Measurements from ENCODE around the gene RFC3.

GRCh38 chr13:33840402-33840801 lies 22.5 kb downstream of the RFC3 start:
- TF ChIP-seq, protein P1, sequence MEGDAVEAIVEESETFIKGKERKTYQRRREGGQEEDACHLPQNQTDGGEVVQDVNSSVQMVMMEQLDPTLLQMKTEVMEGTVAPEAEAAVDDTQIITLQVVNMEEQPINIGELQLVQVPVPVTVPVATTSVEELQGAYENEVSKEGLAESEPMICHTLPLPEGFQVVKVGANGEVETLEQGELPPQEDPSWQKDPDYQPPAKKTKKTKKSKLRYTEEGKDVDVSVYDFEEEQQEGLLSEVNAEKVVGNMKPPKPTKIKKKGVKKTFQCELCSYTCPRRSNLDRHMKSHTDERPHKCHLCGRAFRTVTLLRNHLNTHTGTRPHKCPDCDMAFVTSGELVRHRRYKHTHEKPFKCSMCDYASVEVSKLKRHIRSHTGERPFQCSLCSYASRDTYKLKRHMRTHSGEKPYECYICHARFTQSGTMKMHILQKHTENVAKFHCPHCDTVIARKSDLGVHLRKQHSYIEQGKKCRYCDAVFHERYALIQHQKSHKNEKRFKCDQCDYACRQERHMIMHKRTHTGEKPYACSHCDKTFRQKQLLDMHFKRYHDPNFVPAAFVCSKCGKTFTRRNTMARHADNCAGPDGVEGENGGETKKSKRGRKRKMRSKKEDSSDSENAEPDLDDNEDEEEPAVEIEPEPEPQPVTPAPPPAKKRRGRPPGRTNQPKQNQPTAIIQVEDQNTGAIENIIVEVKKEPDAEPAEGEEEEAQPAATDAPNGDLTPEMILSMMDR (IDR thresholded peaks at IDR 0.05; ENCODE audit: borderline replicate concordance, extremely low read depth, low read length, poor library complexity, severe bottlenecking) = no peak
- no peak for TF ChIP-seq EZH2 (IDR thresholded peaks at IDR 0.05; ENCODE audit: borderline replicate concordance, low read depth, low read length, severe bottlenecking)
